ENCODE measurements around the gene ZNF281.

Gene ZNF281

DNA sequence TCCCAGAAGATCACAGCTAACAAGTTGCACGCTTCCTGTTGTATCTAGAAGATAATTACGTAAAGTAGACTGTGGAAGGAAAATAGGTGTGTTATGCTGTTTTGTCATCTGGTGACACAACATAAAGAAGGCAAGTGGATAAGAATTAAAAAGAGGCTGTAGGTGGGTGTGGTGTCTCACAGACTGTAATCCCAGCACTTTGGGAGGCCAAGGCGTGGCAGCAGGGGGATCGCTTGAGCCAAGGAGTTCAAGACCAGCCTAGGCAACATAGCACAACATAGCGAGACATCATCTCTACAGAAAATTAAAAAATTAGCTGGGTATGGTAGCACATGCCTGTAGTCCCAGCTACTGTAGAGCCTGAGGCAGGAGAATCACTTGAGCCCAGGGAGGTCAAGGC is 17.9 kb upstream of the ZNF281 start:
- Histone ChIP-seq H3K27me3 (ENCODE audit: insufficient read depth, low read length, poor library complexity, severe bottlenecking) (no peaks in the 10 kb centered on the region), H3K4me1 (ENCODE audit: insufficient read depth, low read length, poor library complexity, severe bottlenecking) (no peaks in the 10 kb centered on the region), H3F3A (ENCODE audit: low read depth) (no peaks in the 10 kb centered on the region), H2AFZ (ENCODE audit: low read length) (no peak overlapping the region), H4K20me1 (ENCODE audit: insufficient read depth, low read length, poor library complexity, severe bottlenecking) (no peaks in the 10 kb centered on the region), H3K9ac (ENCODE audit: low read depth, low read length, poor library complexity, severe bottlenecking) (no peak overlapping the region), H3K9me3 (ENCODE audit: insufficient read depth, low read depth, low read length) (no peaks in the 10 kb centered on the region), H3K9me2 (replicated peaks; ENCODE audit: low read depth, low read length) (no peaks in the 10 kb centered on the region), H3K4me2 (ENCODE audit: low read depth, low read length, poor library complexity, severe bottlenecking) (no peak overlapping the region), H3K79me2 (ENCODE audit: insufficient read depth, low read length) (no peaks in the 10 kb centered on the region), H3K36me3 (ENCODE audit: insufficient read depth, low read length) (no peaks in the 10 kb centered on the region), H3K4me3 (ENCODE audit: low read length, poor library complexity, severe bottlenecking) (no peak overlapping the region)
- TF ChIP-seq, protein P1, sequence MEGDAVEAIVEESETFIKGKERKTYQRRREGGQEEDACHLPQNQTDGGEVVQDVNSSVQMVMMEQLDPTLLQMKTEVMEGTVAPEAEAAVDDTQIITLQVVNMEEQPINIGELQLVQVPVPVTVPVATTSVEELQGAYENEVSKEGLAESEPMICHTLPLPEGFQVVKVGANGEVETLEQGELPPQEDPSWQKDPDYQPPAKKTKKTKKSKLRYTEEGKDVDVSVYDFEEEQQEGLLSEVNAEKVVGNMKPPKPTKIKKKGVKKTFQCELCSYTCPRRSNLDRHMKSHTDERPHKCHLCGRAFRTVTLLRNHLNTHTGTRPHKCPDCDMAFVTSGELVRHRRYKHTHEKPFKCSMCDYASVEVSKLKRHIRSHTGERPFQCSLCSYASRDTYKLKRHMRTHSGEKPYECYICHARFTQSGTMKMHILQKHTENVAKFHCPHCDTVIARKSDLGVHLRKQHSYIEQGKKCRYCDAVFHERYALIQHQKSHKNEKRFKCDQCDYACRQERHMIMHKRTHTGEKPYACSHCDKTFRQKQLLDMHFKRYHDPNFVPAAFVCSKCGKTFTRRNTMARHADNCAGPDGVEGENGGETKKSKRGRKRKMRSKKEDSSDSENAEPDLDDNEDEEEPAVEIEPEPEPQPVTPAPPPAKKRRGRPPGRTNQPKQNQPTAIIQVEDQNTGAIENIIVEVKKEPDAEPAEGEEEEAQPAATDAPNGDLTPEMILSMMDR (conservative IDR thresholded peaks at IDR 0.05; ENCODE audit: low read length) = no peak
- no peak for TF ChIP-seq EZH2phosphoT487 (IDR thresholded peaks at IDR 0.05; ENCODE audit: borderline replicate concordance)

- Histone ChIP-seq H3K9ac (ENCODE audit: low read depth, low read length, poor library complexity, severe bottlenecking) (no peak overlapping the region), H3F3A (ENCODE audit: low read depth) (no peaks in the 10 kb centered on the region), H3K79me2 (ENCODE audit: insufficient read depth, low read length) (no peaks in the 10 kb centered on the region), H3K27me3 (ENCODE audit: insufficient read depth, low read length, poor library complexity, severe bottlenecking) (no peaks in the 10 kb centered on the region), H3K36me3 (ENCODE audit: insufficient read depth, low read length) (no peaks in the 10 kb centered on the region), H3K9me2 (replicated peaks; ENCODE audit: low read depth, low read length) (no peaks in the 10 kb centered on the region), H4K20me1 (ENCODE audit: insufficient read depth, low read length, poor library complexity, severe bottlenecking) (no peaks in the 10 kb centered on the region), H3K9me3 (ENCODE audit: insufficient read depth, low read depth, low read length) (no peaks in the 10 kb centered on the region), H3K4me1 (ENCODE audit: insufficient read depth, low read length, poor library complexity, severe bottlenecking) (no peaks in the 10 kb centered on the region), H3K4me2 (ENCODE audit: low read depth, low read length, poor library complexity, severe bottlenecking) (no peak overlapping the region), H2AFZ (ENCODE audit: low read length) (no peak overlapping the region), H3K4me3 (ENCODE audit: low read length, poor library complexity, severe bottlenecking) (no peak overlapping the region)
- no peak for TF ChIP-seq EZH2phosphoT487 (IDR thresholded peaks at IDR 0.05; ENCODE audit: borderline replicate concordance)
- TF ChIP-seq, protein P1 (conservative IDR thresholded peaks at IDR 0.05; ENCODE audit: low read length) = no peak
Observed at GRCh38 chr1:200426196-200426595, 16.4 kb upstream of the ZNF281 start.

GRCh38 chr1:200423235-200423634 is 13.4 kb upstream of the ZNF281 start:
- H3K9ac ChIP-seq (ENCODE audit: low read depth, low read length, poor library complexity, severe bottlenecking) = no peak overlapping the region
- no peaks in the 10 kb centered on the region for H3F3A ChIP-seq (ENCODE audit: low read depth)
- TF ChIP-seq EZH2phosphoT487 (IDR thresholded peaks at IDR 0.05; ENCODE audit: borderline replicate concordance) = no peak
- TF ChIP-seq, protein P1 (conservative IDR thresholded peaks at IDR 0.05; ENCODE audit: low read length) = no peak
- H3K9me3 ChIP-seq (ENCODE audit: insufficient read depth, low read depth, low read length) = no peaks in the 10 kb centered on the region
- H3K4me1 ChIP-seq (ENCODE audit: insufficient read depth, low read length, poor library complexity, severe bottlenecking) = no peaks in the 10 kb centered on the region
- no peaks in the 10 kb centered on the region for H3K36me3 ChIP-seq (ENCODE audit: insufficient read depth, low read length)
- H3K79me2 ChIP-seq (ENCODE audit: insufficient read depth, low read length) = no peaks in the 10 kb centered on the region
- H3K27me3 ChIP-seq (ENCODE audit: insufficient read depth, low read length, poor library complexity, severe bottlenecking) = no peaks in the 10 kb centered on the region
- no peaks in the 10 kb centered on the region for H4K20me1 ChIP-seq (ENCODE audit: insufficient read depth, low read length, poor library complexity, severe bottlenecking)
- H3K9me2 ChIP-seq (replicated peaks; ENCODE audit: low read depth, low read length) = no peaks in the 10 kb centered on the region
- no peak overlapping the region for H3K4me3 ChIP-seq (ENCODE audit: low read length, poor library complexity, severe bottlenecking)
- no peak overlapping the region for H2AFZ ChIP-seq (ENCODE audit: low read length)
- H3K4me2 ChIP-seq (ENCODE audit: low read depth, low read length, poor library complexity, severe bottlenecking) = no peak overlapping the region

Measured in Loucy (cell line).